Heart left ventricle (tissue), 16 donors: ENCODE results near the gene CLDN4. TPM values are rescaled to one million over a fixed set of nuclear protein-coding genes. Genes with fewer than 3 reads are reported as not detected.

Experiments used
- ATAC-seq, 4 donors: fragments of 200-7000 bp; cut with Tn5 transposase; one replicate each; pipeline ENCODE4 v1.9.1; 2020 to 2022; ENCODE audit warnings: moderate library complexity in 4 of 4, mild to moderate bottlenecking in 3 of 4, moderate number of reproducible peaks in 1 of 4
- DNase-seq, 5 donors: peaks; one replicate each; pipeline ENCODE4 v3.0.0-alpha.2; 2020
- H3K27ac ChIP-seq, 12 donors: fragments of 200-600 bp; sonication (generic) in 4 of 12; one replicate each; pipeline versions ENCODE4 v1.5.0 to v1.8.0; 2016 to 2022; ENCODE audit warnings: mild to moderate bottlenecking in 2 of 12
- H3K27me3 ChIP-seq, 9 donors: fragments of 200-600 bp; sonication (generic) in 2 of 9; one replicate each; pipeline versions ENCODE4 v1.5.1 to v1.8.0; 2016 to 2022; ENCODE audit warnings: mild to moderate bottlenecking in 3 of 9
- H3K36me3 ChIP-seq, 9 donors: fragments of 200-600 bp; sonication (generic) in 2 of 9; one replicate each; pipeline versions ENCODE4 v1.5.0 to v1.8.0; 2018 to 2022; ENCODE audit warnings: mild to moderate bottlenecking in 2 of 9
- H3K4me1 ChIP-seq, 12 donors: fragments of 200-600 bp; sonication (generic) in 4 of 12; one replicate each; pipeline versions ENCODE4 v1.5.0 to v1.8.0; 2016 to 2022; ENCODE audit warnings: mild to moderate bottlenecking in 3 of 12
- H3K4me3 ChIP-seq, 12 donors: fragments of 200-600 bp; sonication (generic) in 4 of 12; one replicate each; pipeline versions ENCODE4 v1.5.0 to v1.8.0; 2017 to 2022; ENCODE audit warnings: mild to moderate bottlenecking in 9 of 12, moderate library complexity in 4 of 12
- H3K9me3 ChIP-seq, 12 donors: fragments of 200-600 bp; sonication (generic) in 4 of 12; one replicate each; pipeline versions ENCODE4 v1.5.0 to v1.8.0; 2016 to 2022; ENCODE audit warnings: mild to moderate bottlenecking in 1 of 12
- POLR2A ChIP-seq, 2 donors: fragments of 450-650 bp; IDR thresholded peaks; one replicate each; pipeline ENCODE4 v1.6.1; 2017; ENCODE audit warnings: antibody characterized with exemption in 2 of 2, mild to moderate bottlenecking in 2 of 2, moderate library complexity in 2 of 2
- WGBS, 4 donors: extraction: QIAGEN DNeasy Blood & Tissue Kit in 2 of 4; methylation state at CpG; one replicate each; pipeline versions ENCODE4 v1.1.5 to v1.1.7; 2013 to 2018; 5-methylcytosine and 5-hydroxymethylcytosine counted together
- intact Hi-C, 10 donors: fragments of 100-400 bp; cut with DNase I; formaldehyde crosslinking; loops; one replicate each; pipeline versions ENCODE4 v1.11.1 to v1.14.2; 2022
- polyA plus RNA-seq, 2 donors: library from polyadenylated mRNA; stranded (reverse); fragments of 200-250 nt; gene quantifications; one replicate each; pipeline ENCODE4 v1.2.3, GENCODE V29; 2013
- total RNA-seq, 9 donors: library from RNA; depleted of rRNA in 2 of 9; stranded (reverse); fragments of >200 nt in 2 of 9; fragmentation: NEBNext Ultra II Directional in 3 of 9; extraction: Animal tissue kit (Norgen Biotek cat#: 25700) in 3 of 9; gene quantifications; one replicate each; pipeline versions ENCODE4 v1.1.0 to v1.2.4, GENCODE V29; 2016 to 2023
- TF ChIP-seq, protein P1 (sequence below), 12 donors: fragments of 200-600 bp; sonication (generic) in 4 of 12; IDR thresholded peaks; one replicate each; pipeline versions ENCODE4 v1.5.0 to v1.8.0; 2018 to 2022; ENCODE audit warnings: antibody characterized with exemption in 12 of 12, mild to moderate bottlenecking in 5 of 12
- donor health status: ischemic (EF 13 %, LVEDD 7.1; RV severe dilation, severe dysfunction).
- donor health status: healthy with polysubstance abuse.
- donor health status: DM: no; HTN: yes; CAD: no.
- donor health status: DM: no; HTN: no; CAD: no.
- donor health status: ischemic (EF 25% LVEDD 6.9; RV normal size, moderate dysfunction).
- donor health status: ischemic (EF 25% LVEDD 5.7; RV mildly dilated, moderate dysfunction).
- donor health status: healthy.
- donor health status: DM: yes; HTN: yes; CAD: no.
- donor health status: ischemic (EF 35%, LVEDD 5.7; RV mildly dilated, moderate dysfunction).
- donor health status: nonischemic (EF 11% LVEDD 7.7; RV severe dilation, severe dysfunction).
- donor health status: DM: yes; HTN: yes; CAD: no.
- donor health status: PGD.
- donor health status: ischemic (EF 29% LVEDD 5.4; RV normal size, mild dysfunction).
- donor health status: nonischemic (EF 23%, LVEDD 6.1; RV moderate dilation, normal function).

The CLDN4 gene
- total and polyA plus RNA-seq, 11 donors, result 0.11 to 0.12 TPM; not detected in 9

DNA sequence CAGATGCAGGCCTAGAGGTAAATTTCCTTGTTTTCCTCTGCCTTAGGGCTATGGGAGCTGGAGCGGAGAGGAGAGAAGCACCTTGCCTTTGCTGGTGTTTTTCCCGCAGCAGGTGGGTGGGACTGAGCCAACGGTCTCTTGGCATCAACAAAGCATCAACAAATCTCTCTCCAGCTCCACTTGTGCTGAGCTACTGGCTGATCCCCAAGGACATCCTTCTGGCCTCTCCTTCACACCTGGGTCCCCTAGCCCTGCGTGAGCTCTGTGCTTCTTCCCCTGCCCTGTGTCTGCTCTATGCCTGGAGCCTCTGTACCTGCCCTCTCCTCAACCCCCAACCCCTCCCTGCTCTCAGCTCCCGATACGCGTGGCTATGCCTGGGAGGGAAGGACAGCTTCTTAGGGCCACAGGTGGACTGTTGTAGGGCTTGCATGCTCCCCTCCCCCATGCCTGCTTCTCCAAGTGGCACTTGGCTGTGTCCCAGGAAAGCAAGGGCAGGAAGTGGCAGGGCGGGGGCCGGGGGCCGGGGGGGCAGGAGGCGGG lies 3.2 kb upstream of the CLDN4 start:
- Histone ChIP-seq H3K4me1 (peaks cover 0 to 43% (median 6%) of the 10 kb centered on the region in 12 donors), H3K27me3 (peaks cover 0 to 23% (median 0%) of the 10 kb centered on the region in 9 donors), H3K36me3 (no peaks in the 10 kb centered on the region), H3K9me3 (no peaks in the 10 kb centered on the region), H3K27ac (peak overlapping the region in 1 of 12 donors; percentile 47), H3K4me3 (no peak overlapping the region)
- WGBS, 4 donors, result 22 to 38% (median 27%) methylated on average over 7 to 11 of the region's 11 CpGs
- DNase-seq (peak in 4 of 5 donors; percentile 42 to 73 (median 54)), ATAC-seq (peak in 3 of 4 donors; percentile 13 to 38 (median 22))
- TF ChIP-seq, protein P1, sequence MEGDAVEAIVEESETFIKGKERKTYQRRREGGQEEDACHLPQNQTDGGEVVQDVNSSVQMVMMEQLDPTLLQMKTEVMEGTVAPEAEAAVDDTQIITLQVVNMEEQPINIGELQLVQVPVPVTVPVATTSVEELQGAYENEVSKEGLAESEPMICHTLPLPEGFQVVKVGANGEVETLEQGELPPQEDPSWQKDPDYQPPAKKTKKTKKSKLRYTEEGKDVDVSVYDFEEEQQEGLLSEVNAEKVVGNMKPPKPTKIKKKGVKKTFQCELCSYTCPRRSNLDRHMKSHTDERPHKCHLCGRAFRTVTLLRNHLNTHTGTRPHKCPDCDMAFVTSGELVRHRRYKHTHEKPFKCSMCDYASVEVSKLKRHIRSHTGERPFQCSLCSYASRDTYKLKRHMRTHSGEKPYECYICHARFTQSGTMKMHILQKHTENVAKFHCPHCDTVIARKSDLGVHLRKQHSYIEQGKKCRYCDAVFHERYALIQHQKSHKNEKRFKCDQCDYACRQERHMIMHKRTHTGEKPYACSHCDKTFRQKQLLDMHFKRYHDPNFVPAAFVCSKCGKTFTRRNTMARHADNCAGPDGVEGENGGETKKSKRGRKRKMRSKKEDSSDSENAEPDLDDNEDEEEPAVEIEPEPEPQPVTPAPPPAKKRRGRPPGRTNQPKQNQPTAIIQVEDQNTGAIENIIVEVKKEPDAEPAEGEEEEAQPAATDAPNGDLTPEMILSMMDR (IDR thresholded peaks at IDR 0.05), result no peak
- TF ChIP-seq POLR2A (IDR thresholded peaks at IDR 0.05), result no peak
- intact Hi-C loops, result no loop called here

DNA sequence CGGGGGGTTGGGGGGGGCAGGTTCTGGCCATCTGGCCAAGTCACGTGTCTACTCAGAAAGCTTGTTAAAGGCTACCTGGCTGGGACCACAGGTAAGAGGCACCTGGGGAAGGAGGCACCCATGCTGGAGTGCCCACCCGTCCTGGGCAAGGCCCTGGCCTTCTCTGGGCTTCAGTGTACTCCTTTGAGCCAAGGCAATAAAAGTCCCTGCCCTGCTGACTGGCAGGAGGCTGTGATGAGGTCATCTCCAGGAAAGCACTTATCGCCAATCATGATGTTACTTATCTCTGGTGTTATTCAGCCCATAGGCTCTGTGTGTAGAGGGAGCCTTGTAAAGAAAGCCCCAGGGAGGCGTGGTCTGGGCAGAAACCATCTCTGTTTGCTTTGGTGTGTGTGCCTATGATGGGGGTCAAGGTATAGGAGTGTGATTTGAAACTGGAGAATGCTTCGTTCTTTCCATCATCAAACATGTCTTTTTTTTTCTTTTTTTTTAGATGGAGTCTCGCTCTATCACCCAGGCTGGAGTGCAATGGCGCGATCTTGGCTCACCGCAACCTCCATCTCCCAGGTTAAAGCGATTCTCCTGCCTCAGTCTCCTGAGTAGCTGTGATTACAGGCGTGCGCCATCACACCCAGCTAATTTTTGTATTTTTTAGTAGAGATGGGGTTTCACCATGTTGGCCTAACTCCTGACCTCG lies 2.5 kb upstream of the CLDN4 start:
- ATAC-seq (peak in 3 of 4 donors; percentile 18 to 39 (median 26)), DNase-seq (peak in 1 of 5 donors; percentile 10)
- intact Hi-C loops, result no loop called here
- Histone ChIP-seq H3K4me1 (peaks cover 0 to 46% (median 6%) of the 10 kb centered on the region in 12 donors), H3K9me3 (no peaks in the 10 kb centered on the region), H3K4me3 (no peak overlapping the region), H3K36me3 (no peaks in the 10 kb centered on the region), H3K27ac (no peak overlapping the region), H3K27me3 (peaks cover 0 to 23% (median 0%) of the 10 kb centered on the region in 9 donors)
- TF ChIP-seq POLR2A (IDR thresholded peaks at IDR 0.05), result no peak
- TF ChIP-seq, protein P1 (IDR thresholded peaks at IDR 0.05), result no peak
- 63 to 71% (median 64%) methylated on average over 11 to 14 of the region's 14 CpGs for WGBS, 4 donors

DNA sequence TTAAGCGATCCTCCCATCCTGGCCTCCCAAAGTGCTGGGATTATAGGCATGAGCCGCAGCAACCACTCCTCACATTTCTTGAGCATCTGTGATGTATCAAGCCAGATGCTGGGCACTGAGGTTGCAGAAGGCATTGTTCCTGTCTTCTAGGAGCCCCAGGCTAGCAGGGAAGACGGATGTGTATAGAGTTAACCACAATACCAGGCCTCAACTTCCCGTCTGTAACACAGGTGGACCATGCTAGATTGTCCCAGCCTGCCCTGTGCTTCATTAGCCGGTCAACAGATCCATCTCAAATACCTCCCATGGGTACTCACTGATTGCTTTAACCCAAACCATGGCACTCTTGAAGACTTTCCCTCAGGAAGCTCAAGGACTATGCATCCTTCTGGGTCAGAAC lies 1.8 kb upstream of the CLDN4 start:
- 87 to 92% (median 92%) methylated on average over 3 to 5 of the region's 5 CpGs for WGBS, 4 donors
- peak in 1 of 5 donors; percentile 0 for DNase-seq
- no peak for ATAC-seq
- peaks cover 0 to 46% (median 6%) of the 10 kb centered on the region in 12 donors for H3K4me1 ChIP-seq
- H3K36me3 ChIP-seq, result no peaks in the 10 kb centered on the region
- intact Hi-C loops, result no loop called here
- H3K27me3 ChIP-seq, result peaks cover 0 to 23% (median 0%) of the 10 kb centered on the region in 9 donors
- no peak overlapping the region for H3K27ac ChIP-seq
- TF ChIP-seq, protein P1 (IDR thresholded peaks at IDR 0.05), result no peak
- no peak for TF ChIP-seq POLR2A (IDR thresholded peaks at IDR 0.05)
- no peak overlapping the region for H3K4me3 ChIP-seq
- no peaks in the 10 kb centered on the region for H3K9me3 ChIP-seq

DNA sequence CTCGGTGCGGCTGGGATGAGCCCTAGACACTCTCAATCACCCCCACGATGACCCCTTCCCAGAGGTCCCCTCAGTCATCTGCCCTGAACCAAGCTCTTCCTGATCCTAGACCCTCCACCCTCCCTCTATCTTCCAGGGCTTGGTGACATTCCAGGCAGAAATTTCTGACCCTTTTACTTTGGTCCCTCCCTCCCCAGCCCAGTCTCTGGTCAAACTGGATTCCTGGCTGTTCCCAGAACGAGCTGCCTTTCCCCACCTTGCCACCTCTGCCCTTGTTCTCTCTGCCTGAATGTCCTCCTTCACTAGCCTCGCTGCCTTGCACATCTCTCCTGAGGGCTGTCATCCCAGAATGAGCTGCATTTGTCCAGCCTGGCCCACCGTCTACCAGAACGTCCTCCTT lies 1.3 kb upstream of the CLDN4 start:
- no peak for DNase-seq
- Histone ChIP-seq H3K4me3 (no peak overlapping the region), H3K27me3 (peaks cover 0 to 21% (median 0%) of the 10 kb centered on the region in 9 donors), H3K4me1 (peaks cover 0 to 46% (median 6%) of the 10 kb centered on the region in 12 donors), H3K27ac (no peak overlapping the region), H3K9me3 (no peaks in the 10 kb centered on the region), H3K36me3 (no peaks in the 10 kb centered on the region)
- no peak for TF ChIP-seq POLR2A (IDR thresholded peaks at IDR 0.05)
- TF ChIP-seq, protein P1 (IDR thresholded peaks at IDR 0.05), result no peak
- WGBS, 4 donors, result 39 to 52% (median 42%) methylated on average over 6 to 7 of the region's 7 CpGs
- intact Hi-C loops, result no loop called here
- no peak for ATAC-seq
